NCI-H446 (cell line): ENCODE data around the gene GYS1.

ENCODE experiments used
- DNase-seq, 2 experiments: peaks; one replicate each; lab custom pipeline; 2025; lab: John Stamatoyannopoulos, UW

The GYS1 gene

GRCh38 chr19:48963371-48964204 is 29.5 kb downstream of the GYS1 start:
- no peak for DNase-seq

GRCh38 chr19:48962849-48963165 is 30.3 kb downstream of the GYS1 start:
- DNase-seq = no peak

GRCh38 chr19:48962029-48962848 is 30.9 kb downstream of the GYS1 start:
- no peak for DNase-seq

- DNase-seq = no peak
Observed at GRCh38 chr19:48961673-48962028, 31.5 kb downstream of the GYS1 start.

- no peak for DNase-seq
Observed at GRCh38 chr19:48961051-48961649, 32.0 kb downstream of the GYS1 start.

- no peak for DNase-seq
Observed at GRCh38 chr19:48959341-48960239, 33.5 kb downstream of the GYS1 start.

GRCh38 chr19:48958006-48958405 is 35.1 kb downstream of the GYS1 start:
- DNase-seq = no peak

- DNase-seq = no peak
Observed at GRCh38 chr19:48955308-48955958, 37.7 kb downstream of the GYS1 start.

- DNase-seq = peak; percentile 94 to 99
Observed at GRCh38 chr19:48954595-48955307, 38.4 kb downstream of the GYS1 start, which contains the start of gene BAX. BAX (plus strand) TSS chr19:48954875; CDS start chr19:48954929, 54 bp downstream.

GRCh38 chr19:48953990-48954594 is 39.0 kb downstream of the GYS1 start:
- no peak for DNase-seq

GRCh38 chr19:48953141-48953540 is 40.0 kb downstream of the GYS1 start:
- no peak for DNase-seq

GRCh38 chr19:48950830-48951519 is 42.1 kb downstream of the GYS1 start:
- DNase-seq = no peak

GRCh38 chr19:48950159-48950558 is 43.0 kb downstream of the GYS1 start:
- no peak for DNase-seq

GRCh38 chr19:48947258-48947542 is 45.9 kb downstream of the GYS1 start:
- DNase-seq = no peak

GRCh38 chr19:48946463-48947257 is 46.4 kb downstream of the GYS1 start:
- no peak for DNase-seq

GRCh38 chr19:48945817-48946216 is 47.3 kb downstream of the GYS1 start:
- DNase-seq = no peak

- DNase-seq = no peak
Observed at GRCh38 chr19:48945415-48945814, 47.7 kb downstream of the GYS1 start.

GRCh38 chr19:48943081-48943480 is 50.0 kb downstream of the GYS1 start:
- DNase-seq = no peak

- DNase-seq = no peak
Observed at GRCh38 chr19:48940902-48941301, 52.2 kb downstream of the GYS1 start.
